Activated CD4-positive, alpha-beta T cell treated with anti-CD3 and anti-CD28 coated beads, Interleukin-2, amount 50 U/mL, for 24 hours (primary cell): ENCODE data around the gene SYNGR3.

Experiments used
- DNase-seq, 2 donors: peaks; one replicate each; pipeline ENCODE4 v3.0.0-alpha.2; 2020; ENCODE audit warnings: low read depth in 1 of 2, low spot score in 1 of 2

The SYNGR3 gene

GRCh38 chr16:1991948-1992703 lies 2.4 kb downstream of the SYNGR3 start:
- peak; percentile 94 to 97 for DNase-seq

- no peak for DNase-seq
Measured at GRCh38 chr16:1992704-1993317, 3.0 kb downstream of the SYNGR3 start.

- no peak for DNase-seq
Measured at GRCh38 chr16:1993731-1994131, 4.0 kb downstream of the SYNGR3 start.

GRCh38 chr16:1997494-1998359 lies 8.0 kb downstream of the SYNGR3 start:
- DNase-seq: no peak

GRCh38 chr16:1998360-1998835 lies 8.6 kb downstream of the SYNGR3 start:
- DNase-seq: no peak

- no peak for DNase-seq
Measured at GRCh38 chr16:1998852-1999801, 9.4 kb downstream of the SYNGR3 start.

GRCh38 chr16:1999866-2000514 lies 10.2 kb downstream of the SYNGR3 start:
- DNase-seq: no peak

GRCh38 chr16:2001035-2001434 lies 11.3 kb downstream of the SYNGR3 start:
- no peak for DNase-seq

GRCh38 chr16:2001456-2002355 lies 11.9 kb downstream of the SYNGR3 start:
- DNase-seq: no peak

- DNase-seq: no peak
Measured at GRCh38 chr16:2002406-2003230, 12.8 kb downstream of the SYNGR3 start.

- no peak for DNase-seq
Measured at GRCh38 chr16:2003231-2003826, 13.6 kb downstream of the SYNGR3 start.

GRCh38 chr16:2003827-2004641 lies 14.3 kb downstream of the SYNGR3 start:
- peak; percentile 72 to 81 for DNase-seq

- no peak for DNase-seq
Measured at GRCh38 chr16:2004795-2005517, 15.2 kb downstream of the SYNGR3 start.

GRCh38 chr16:2005646-2006045 lies 15.9 kb downstream of the SYNGR3 start:
- DNase-seq: no peak

- no peak for DNase-seq
Measured at GRCh38 chr16:2006317-2006716, 16.5 kb downstream of the SYNGR3 start.

- DNase-seq: no peak
Measured at GRCh38 chr16:2007081-2007836, 17.5 kb downstream of the SYNGR3 start.
